Measurements from ENCODE around the gene CHCHD5.
A peak's percentile ranks its signal among the peaks of the same experiment; 100 is the strongest.
"Not testable (repeated sequence)": the region's sequence is repeated elsewhere in the genome, so short reads cannot be mapped to it uniquely, and the experiment has no call there.

Gene CHCHD5

GRCh38 chr2:112584134-112584890, at the start of gene CHCHD5:
Gene CHCHD5, plus strand, starts transcription at chr2:112584609. Its CDS starts 39 bp downstream, at chr2:112584648.
- DNase-seq: peak; percentile 91

DNA sequence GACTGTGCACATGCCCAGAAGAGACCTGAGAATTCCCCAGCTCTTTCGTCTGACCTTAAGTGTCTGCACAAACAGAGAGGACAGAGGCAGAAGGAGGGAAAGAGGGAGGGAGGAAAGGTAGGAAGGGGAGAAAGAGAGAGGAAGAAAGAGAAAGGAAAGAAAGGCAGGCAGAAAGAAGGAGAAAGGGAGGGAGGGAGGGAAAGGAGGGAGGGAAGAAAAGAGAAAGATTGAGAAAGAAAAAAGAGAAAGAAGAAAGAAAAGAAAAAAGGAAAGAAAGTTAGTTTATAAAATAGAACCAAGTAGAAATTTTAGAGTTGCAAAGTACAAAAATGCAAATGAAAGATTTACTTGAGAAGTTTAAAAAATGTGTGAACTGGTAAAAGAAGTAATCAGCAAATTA, 49.6 kb upstream of the CHCHD5 start:
- no peak for DNase-seq

- not testable (repeated sequence) for DNase-seq
Measured at GRCh38 chr2:112536665-112537064, 47.7 kb upstream of the CHCHD5 start.

GRCh38 chr2:112539306-112539705, 45.1 kb upstream of the CHCHD5 start:
- DNase-seq: no peak

DNA sequence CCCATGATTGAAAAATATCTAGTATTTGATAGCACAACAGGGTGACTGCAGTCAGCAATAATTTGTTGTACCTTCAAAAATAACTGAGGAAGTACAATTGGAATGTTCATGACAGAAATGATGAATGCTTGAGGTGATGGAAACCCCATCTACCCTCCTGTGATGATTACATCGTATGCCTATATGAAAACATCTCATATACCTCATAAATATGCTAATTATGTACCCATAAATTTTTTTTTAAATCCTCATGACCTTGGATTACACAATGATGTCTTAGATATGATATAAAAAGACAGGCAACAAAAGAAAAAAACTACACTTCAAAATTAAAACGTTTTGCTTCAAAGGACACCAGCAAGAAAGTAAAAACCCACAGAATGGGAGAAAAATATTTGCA, 43.5 kb upstream of the CHCHD5 start:
- DNase-seq: no peak

- DNase-seq: no peak
Measured at GRCh38 chr2:112541315-112542122, 42.9 kb upstream of the CHCHD5 start.

DNA sequence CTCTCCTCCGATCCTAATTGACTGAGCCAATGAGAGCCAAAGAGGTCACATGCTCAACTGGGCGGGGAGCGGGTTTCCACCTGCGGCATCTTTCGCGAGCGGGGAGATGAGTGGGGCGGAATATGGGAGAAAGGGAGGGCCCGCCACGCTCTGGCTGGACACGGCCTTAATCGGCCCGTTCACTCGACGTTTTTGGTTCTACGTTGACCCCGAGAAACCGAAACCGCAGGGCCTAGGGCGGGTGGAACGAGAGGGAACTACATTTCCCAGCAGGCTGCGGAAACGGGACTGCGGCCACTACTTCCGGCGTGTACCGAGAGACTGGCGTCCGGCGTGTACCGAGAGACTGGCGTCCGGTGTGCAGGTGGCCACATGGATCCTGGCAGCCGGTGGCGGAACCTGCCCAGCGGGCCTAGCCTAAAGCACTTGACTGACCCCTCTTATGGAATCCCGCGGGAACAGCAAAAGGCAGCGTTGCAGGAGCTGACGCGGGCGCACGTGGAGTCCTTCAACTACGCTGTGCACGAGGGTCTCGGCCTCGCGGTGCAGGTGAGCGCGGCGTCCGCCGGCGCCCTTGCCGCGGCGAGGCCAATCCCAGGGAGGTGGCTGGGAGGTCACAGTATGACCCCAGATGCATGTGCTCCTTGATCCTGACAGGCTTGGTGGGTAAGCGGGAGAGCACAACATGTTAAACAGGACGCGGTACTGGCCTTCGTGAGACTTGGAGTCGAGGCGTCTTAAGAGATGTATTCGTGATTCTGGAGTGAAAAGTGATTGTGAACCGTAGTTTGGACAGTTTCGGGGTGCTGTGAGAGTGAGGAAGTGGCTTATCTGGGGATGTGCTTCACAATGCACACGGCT, 42.1 kb upstream of the CHCHD5 start, which contains the start of gene POLR1B:
POLR1B (plus strand) TSS at position 343 of the 861 bp plus-strand sequence; CDS start at position 373, 30 bp downstream.
- peak; percentile 69 for DNase-seq

DNA sequence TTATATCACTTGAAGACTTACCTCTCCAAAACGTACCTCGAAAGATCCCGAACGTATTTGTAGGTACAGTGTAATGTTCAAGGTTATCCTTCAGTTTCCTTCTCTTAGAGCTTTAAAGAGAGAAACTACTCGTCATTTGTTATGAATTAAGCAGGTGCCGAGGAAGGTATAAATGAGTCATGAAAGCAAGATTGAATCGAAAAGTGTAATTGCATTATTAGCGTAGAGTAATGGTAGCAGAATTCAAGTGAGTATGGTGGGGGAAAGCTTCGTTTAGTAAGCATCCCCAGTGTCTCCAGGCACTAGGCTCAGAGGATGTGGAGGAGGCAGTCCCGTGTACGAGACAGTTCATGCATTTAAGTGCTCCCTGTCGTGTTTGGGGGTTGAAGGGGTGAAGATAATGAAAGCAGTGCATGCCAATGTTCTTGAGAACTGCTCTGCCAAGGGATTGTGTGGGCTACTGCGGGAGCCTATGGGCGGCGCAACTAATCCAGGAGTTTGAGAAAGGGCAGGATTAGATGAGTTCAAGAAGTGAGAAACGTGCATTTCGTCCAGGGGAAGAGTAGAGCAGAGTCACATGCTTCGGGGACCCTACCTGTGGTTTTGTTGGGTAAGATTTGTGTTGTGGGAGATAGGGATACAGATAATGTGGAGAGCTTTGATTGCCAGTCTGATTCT, 41.3 kb upstream of the CHCHD5 start:
- DNase-seq: no peak

DNA sequence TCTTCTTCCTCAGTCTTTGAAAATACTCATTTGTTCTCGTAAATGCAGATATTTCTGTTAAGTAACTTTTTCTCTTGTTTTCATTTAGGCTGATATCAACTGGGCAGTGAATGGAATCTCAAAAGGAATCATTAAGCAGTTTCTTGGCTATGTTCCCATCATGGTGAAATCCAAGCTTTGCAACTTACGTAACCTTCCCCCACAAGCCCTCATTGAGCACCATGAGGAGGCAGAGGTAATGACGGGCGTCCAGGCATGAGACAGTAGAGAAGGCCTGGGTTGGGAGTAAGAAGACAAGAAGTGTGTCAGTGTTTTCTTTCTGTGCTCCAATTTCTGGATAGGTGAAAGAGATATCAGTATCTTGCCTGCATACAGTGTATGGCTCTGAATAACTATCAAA, 37.1 kb upstream of the CHCHD5 start:
- DNase-seq: no peak

DNA sequence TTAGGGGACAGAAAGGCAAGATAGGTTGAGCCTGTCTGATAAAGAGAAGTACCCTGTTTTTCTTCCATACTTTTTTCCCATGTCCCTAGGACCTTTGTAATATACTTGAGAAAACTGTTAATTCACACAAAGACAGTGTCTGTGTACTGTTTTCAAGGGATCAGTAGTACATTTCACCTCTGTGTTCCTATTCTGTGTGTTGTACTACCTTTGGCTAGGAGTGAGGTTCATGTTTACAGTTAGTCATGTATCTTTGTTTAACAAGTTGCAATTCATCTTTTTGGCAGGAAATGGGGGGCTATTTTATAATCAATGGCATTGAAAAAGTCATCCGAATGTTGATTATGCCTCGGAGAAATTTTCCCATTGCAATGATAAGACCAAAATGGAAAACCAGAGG, 35.4 kb upstream of the CHCHD5 start:
- DNase-seq: no peak

- DNase-seq: no peak
Measured at GRCh38 chr2:112566104-112566503, 18.3 kb upstream of the CHCHD5 start.

DNA sequence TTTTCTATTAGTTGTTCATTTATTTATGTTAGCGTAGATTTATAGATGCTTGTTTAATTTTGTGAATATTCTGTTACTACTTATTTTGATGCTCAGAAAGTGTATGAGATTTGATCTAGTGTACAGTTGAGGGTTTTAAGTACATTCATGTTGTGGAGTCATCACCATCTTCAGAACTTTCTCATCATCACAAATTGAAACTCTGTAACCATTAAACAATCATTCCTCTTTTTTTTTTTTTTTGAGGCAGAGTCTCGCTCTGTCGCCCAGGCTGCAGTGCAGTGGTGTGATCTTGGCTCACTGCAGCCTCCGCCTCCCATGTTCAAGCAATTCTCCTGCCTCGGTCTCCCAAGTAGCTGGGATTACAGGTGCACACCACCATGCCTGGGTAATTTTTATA, 17.9 kb upstream of the CHCHD5 start:
- DNase-seq: not testable (repeated sequence)

DNA sequence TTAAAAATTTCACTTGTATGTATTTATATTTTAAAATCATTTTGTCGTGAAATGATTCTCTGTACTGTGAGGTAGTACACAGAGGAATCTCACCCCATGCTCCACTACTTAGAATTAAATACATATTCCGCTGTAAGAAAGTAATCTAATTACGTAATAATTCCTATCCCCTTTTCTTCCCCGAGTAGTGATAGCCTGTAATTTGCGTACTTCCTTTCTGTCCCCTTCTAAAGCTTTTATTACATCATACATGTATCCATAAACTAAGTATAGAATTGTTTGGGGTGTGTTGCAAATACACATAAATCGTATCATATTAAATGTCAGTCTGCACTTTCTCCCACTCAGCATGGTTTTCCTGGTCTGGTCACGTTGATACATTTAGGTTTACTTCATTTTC, 12.4 kb upstream of the CHCHD5 start:
- DNase-seq: no peak

- DNase-seq: no peak
Measured at GRCh38 chr2:112577756-112578155, 6.7 kb upstream of the CHCHD5 start.

DNA sequence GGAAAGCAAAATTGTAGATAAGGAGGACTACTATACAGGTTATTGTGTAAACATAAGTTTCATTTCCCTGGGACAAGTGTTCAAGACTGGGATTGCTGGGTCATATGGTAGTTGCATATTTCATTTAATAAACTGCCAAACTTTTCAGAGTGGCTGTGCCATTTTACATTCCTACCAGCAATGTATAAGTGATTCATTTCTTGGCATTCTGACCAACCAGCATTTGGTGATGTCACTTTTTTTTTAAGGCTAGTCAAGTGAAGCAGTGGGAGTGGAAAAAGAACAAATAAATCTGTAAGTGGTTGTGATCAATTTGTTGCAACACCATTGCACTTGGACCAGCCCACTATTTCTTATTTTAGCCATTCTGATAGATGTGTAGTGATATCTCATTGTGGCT, 5.2 kb upstream of the CHCHD5 start:
- DNase-seq: no peak

GRCh38 chr2:112580084-112580483, 4.3 kb upstream of the CHCHD5 start:
- no peak for DNase-seq

DNA sequence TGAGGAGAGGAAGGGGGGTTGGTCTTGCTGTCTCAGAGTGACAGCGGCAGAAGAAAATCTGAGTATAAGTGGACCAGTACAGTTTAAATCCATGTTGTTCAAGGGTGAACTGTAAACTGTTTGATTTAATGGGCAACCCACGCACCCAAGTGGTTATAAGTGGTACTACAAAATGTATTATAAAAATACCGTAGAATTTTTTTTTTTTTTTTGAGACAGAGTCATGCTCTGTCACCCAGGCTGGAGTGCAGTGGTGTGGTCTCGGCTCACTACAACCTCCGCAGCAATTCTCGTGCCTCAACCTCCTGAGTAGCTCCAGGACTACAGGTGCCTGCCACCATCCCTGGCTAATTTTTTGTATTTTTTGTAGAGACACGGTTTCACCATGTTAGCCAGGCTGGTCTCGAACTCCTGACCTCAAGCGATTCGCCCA, 2.1 kb upstream of the CHCHD5 start:
- no peak for DNase-seq

DNA sequence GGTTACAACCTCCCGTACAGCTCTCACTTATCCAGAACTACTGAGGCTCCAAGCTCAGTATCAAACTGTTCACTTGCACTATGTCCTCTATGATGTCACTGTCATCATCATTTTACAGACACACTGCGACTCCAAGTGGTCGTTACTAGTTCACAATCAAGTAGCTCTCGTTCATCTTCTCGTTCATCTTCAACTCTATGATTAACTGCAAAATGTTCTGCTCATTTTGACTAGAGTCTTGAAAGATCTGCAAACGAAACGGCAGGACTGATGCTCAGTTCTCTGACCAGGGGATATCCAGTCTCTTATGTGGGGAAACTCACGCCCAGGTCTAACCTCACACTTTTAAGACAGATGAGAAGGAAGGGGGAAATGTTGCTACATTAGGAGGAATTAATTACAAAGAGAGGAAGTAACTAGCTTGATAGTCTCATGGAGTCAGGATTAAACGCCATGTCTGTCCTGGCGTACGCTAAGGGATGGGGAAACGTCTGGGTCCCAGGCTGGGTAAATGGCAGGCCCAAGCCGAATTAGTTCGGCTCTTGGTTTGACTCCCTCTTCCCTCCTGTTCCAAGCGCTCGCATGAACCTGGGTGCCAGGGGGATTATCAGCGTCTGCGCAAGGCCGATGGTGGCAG, 794 bp upstream of the CHCHD5 start:
- no peak for DNase-seq

DNA sequence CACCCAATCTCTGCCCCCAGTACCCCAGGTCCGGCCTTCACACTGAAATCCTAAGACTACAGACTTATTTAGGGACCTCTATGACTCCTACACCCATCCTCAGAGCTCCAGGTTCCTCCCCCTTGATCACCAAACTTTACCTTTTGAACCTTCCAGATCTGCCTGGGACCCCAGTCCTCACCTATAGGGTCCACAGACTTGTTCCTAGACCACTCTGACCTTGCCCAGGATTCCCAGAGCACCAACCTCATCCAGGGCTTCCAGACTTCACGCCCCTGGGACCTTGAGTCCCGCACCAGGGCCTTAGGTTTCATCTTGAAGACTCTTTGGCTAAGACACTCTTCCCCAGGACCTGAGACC, 462 bp downstream of the CHCHD5 start:
- no peak for DNase-seq

DNA sequence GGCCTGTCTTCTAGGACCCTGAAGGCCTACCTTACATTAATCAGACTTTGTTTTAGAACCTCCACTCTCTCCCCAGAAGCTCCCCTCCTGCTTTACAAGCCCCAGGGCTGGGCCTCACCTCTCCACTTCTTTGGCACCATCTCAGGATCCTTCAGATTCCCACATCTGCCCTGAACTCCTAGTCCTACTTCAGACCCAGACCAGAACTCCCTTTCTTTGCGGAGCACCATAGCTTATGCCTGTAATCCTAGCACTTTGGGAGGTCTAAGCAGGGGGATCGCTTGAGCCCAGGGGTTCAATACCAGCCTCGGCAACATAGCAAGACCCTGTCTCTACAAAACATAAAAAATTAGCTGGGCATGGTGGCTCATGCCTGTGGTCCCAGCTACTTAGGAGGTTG, 991 bp downstream of the CHCHD5 start:
- DNase-seq: no peak

- no peak for DNase-seq
Measured at GRCh38 chr2:112585873-112586464, 1.6 kb downstream of the CHCHD5 start.

DNA sequence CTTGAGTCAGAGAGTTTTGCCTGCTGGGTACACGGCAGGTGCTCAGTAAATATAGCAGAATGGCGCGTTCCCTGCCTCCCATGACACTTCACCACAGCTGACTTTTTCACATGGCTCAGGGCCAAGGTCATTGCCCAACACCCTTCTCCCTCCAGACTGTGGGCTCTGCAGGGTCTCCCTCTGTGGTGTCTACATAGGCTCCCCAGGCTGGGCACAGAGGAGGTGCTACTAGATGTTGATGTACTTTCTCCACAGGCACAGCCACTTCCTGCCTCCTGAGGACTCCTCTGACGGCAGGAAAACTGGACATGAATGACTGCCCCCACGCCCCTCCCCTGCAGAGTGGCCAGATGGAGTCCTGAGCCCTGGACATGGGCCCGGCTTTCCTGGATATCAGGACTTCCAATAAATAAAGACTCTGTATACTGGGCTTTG, 4.2 kb downstream of the CHCHD5 start:
- no peak for DNase-seq
